Neural progenitor cell (in vitro differentiated cells): ENCODE data around the gene TMEM98.

Source experiments
- CTCF ChIP-seq: fragments of 200-600 bp; sonication (generic); IDR thresholded peaks from 2 replicates; pipeline ENCODE4 v1.5.1; 2017; ENCODE audit warnings: antibody characterized with exemption, mild to moderate bottlenecking
- EZH2 ChIP-seq: fragments of 200-600 bp; sonication (generic); IDR thresholded peaks from 2 replicates; pipeline ENCODE4 v1.6.1; 2017; ENCODE audit warnings: antibody characterized with exemption, mild to moderate bottlenecking, moderate library complexity
- EZH2phosphoT487 ChIP-seq: fragments of 200-600 bp; sonication (generic); IDR thresholded peaks from 2 replicates; pipeline ENCODE4 v1.6.1; 2017; ENCODE audit warnings: antibody characterized with exemption

- TF ChIP-seq EZH2 (no peak), CTCF (no peak), EZH2phosphoT487 (no peak)
Observed at GRCh38 chr17:32933881-32934280, 5.9 kb downstream of the TMEM98 start.
